Activated T-cell treated with anti-CD3 and anti-CD28 coated beads, Interleukin-2, amount 50 U/mL, for 4 hours (primary cell): Measurements from ENCODE around the gene KLK3. TPM values are rescaled to one million over a fixed set of nuclear protein-coding genes. Genes with fewer than 3 reads are reported as not detected.

ENCODE experiments used
- total RNA-seq, 3 donors: library from RNA; stranded (reverse); gene quantifications; one replicate each; pipeline ENCODE4 v1.2.1, GENCODE V29; 2021

Gene KLK3
- total RNA-seq, 3 donors from 2014 or later, result not detected

Other genes starting within 250 kb of the KLK3 start
- gene SYT3, start 215.0 kb upstream of the KLK3 start, total RNA-seq, result 1 to 10 TPM in 1 of 3 donors, under 1 TPM in 2; 0.35 to 1.2 (median 0.66) TPM
- gene C19orf81, start 205.5 kb upstream of the KLK3 start, total RNA-seq, result under 1 TPM in 1 of 3 donors, not detected in 2; 0.95 TPM
- gene SHANK1, start 135.1 kb upstream of the KLK3 start, total RNA-seq, result under 1 TPM in 1 of 3 donors, not detected in 2; 0.03 TPM
- gene CLEC11A, start 131.6 kb upstream of the KLK3 start, total RNA-seq, result 1 to 10 TPM in 2 of 3 donors, under 1 TPM in 1; 0.52 to 1.4 (median 1.4) TPM
- gene GPR32, start 84.5 kb upstream of the KLK3 start, total RNA-seq, result not detected
- not detected for gene ACP4, start 64.5 kb upstream of the KLK3 start, total RNA-seq
- gene KLK1, start 31.1 kb upstream of the KLK3 start, total RNA-seq, result 1 to 10 TPM in 1 of 3 donors, under 1 TPM in 2; 0.58 to 1.1 (median 0.71) TPM
- not detected for gene KLK15, start 21.3 kb upstream of the KLK3 start, total RNA-seq
- gene KLK2, start 18.5 kb downstream of the KLK3 start, total RNA-seq, result not detected
- gene KLK4, start 56.5 kb downstream of the KLK3 start, total RNA-seq, result not detected
- gene KLK5, start 98.1 kb downstream of the KLK3 start, total RNA-seq, result not detected
- not detected for gene KLK6, start 114.7 kb downstream of the KLK3 start, total RNA-seq
- gene KLK7, start 129.0 kb downstream of the KLK3 start, total RNA-seq, result not detected
- not detected for gene KLK8, start 146.7 kb downstream of the KLK3 start, total RNA-seq
- not detected for gene KLK10, start 164.8 kb downstream of the KLK3 start, total RNA-seq
- under 1 TPM in 1 of 3 donors, not detected in 2; 0.24 TPM for gene KLK11, start 171.7 kb downstream of the KLK3 start, total RNA-seq
- not detected for gene KLK12, start 180.1 kb downstream of the KLK3 start, total RNA-seq
- gene KLK13, start 210.2 kb downstream of the KLK3 start, total RNA-seq, result not detected
- gene KLK14, start 228.0 kb downstream of the KLK3 start, total RNA-seq, result 1 to 10 TPM in 2 of 3 donors, under 1 TPM in 1; 0.79 to 1.4 (median 1.2) TPM